DMS53 treated with DMSO at 0.1 percent for 48 hours (cell line): ENCODE data around the gene AP4M1.
A peak's percentile ranks its signal among the peaks of the same experiment; 100 is the strongest.

Experiments
- DNase-seq: peaks from one replicate; lab custom pipeline; 2025; ENCODE audit not compliant: unreplicated experiment; lab: John Stamatoyannopoulos, UW

The AP4M1 gene

GRCh38 chr7:100085515-100085914 is 15.9 kb upstream of the AP4M1 start:
- no peak for DNase-seq

- no peak for DNase-seq
These were observed 14.2 kb upstream of the AP4M1 start for GRCh38 chr7:100087055-100087750.

- DNase-seq: no peak
These were observed 13.3 kb upstream of the AP4M1 start for GRCh38 chr7:100088095-100088620.

GRCh38 chr7:100088621-100089457 is 12.6 kb upstream of the AP4M1 start, which contains the start of gene COPS6:
Gene COPS6 (plus strand): TSS chr7:100088969. CDS start chr7:100088991, 22 bp downstream.
- peak; percentile 52 for DNase-seq

- no peak for DNase-seq
These were observed 11.8 kb upstream of the AP4M1 start for GRCh38 chr7:100089458-100090196.

GRCh38 chr7:100090527-100091410 is 10.7 kb upstream of the AP4M1 start:
- no peak for DNase-seq

GRCh38 chr7:100091411-100092181 is 9.8 kb upstream of the AP4M1 start:
- DNase-seq: no peak

- no peak for DNase-seq
These were observed 8.4 kb upstream of the AP4M1 start for GRCh38 chr7:100093054-100093453.

- DNase-seq: no peak
These were observed 7.9 kb upstream of the AP4M1 start for GRCh38 chr7:100093498-100093897.

GRCh38 chr7:100093925-100094486 is 7.4 kb upstream of the AP4M1 start:
- no peak for DNase-seq

GRCh38 chr7:100095289-100095688 is 6.2 kb upstream of the AP4M1 start:
- no peak for DNase-seq

- DNase-seq: no peak
These were observed 5.7 kb upstream of the AP4M1 start for GRCh38 chr7:100095704-100096103.

- DNase-seq: no peak
These were observed 2.5 kb upstream of the AP4M1 start for GRCh38 chr7:100098913-100099312.

- DNase-seq: no peak
These were observed 2.0 kb upstream of the AP4M1 start for GRCh38 chr7:100099452-100099851.

GRCh38 chr7:100100420-100101015 is 925 bp upstream of the AP4M1 start:
- peak; percentile 93 for DNase-seq

GRCh38 chr7:100102950-100103840 is 1.8 kb downstream of the AP4M1 start:
- no peak for DNase-seq

GRCh38 chr7:100105534-100105933 is 4.1 kb downstream of the AP4M1 start:
- no peak for DNase-seq

- DNase-seq: no peak
These were observed 5.2 kb downstream of the AP4M1 start for GRCh38 chr7:100106633-100107032.
